GM23338 (cell line): Measurements from ENCODE around the gene RBM19.

Experiments used
- CREB1 ChIP-seq: fragments of 250-450 bp; sonication (Bioruptor Pico); IDR thresholded peaks from 2 replicates; pipeline ENCODE4 v1.5.0; 2020; ENCODE audit warnings: low read depth, mild to moderate bottlenecking, moderate library complexity
- CTCF ChIP-seq, 2 experiments: fragments of 200-600 bp in 1 of 2; sonication (generic) in 1 of 2; conservative IDR thresholded peaks; 2 replicates each; pipeline versions ENCODE4 v1.5.1 to v1.6.1; 2016 to 2017; ENCODE audit warnings: antibody characterized with exemption in 2 of 2, low read depth in 2 of 2, mild to moderate bottlenecking in 2 of 2, moderate library complexity in 1 of 2
- EZH2 ChIP-seq: fragments of 200-600 bp; sonication (generic); IDR thresholded peaks from one replicate; pipeline ENCODE4 v1.8.0; 2017; ENCODE audit warnings: antibody characterized with exemption, mild to moderate bottlenecking, low read depth; ENCODE audit not compliant: unreplicated experiment
- EZH2phosphoT487 ChIP-seq: fragments of 200-600 bp; sonication (generic); IDR thresholded peaks from one replicate; pipeline ENCODE4 v1.8.1; 2018; ENCODE audit warnings: antibody characterized with exemption; ENCODE audit not compliant: unreplicated experiment
- JUNB ChIP-seq: IDR thresholded peaks from one replicate; pipeline ENCODE4 v1.6.1; 2016; ENCODE audit warnings: antibody characterized with exemption; ENCODE audit not compliant: unreplicated experiment
- NANOG ChIP-seq: IDR thresholded peaks from 2 replicates; pipeline ENCODE4 v1.6.1; 2016; ENCODE audit warnings: antibody characterized with exemption, borderline replicate concordance
- POLR2AphosphoS5 ChIP-seq: IDR thresholded peaks from 2 replicates; pipeline ENCODE4 v1.6.1; 2016; ENCODE audit warnings: antibody characterized with exemption, low read depth
- STAT1 ChIP-seq: IDR thresholded peaks from one replicate; pipeline ENCODE4 v1.6.1; 2016; ENCODE audit warnings: antibody characterized with exemption; ENCODE audit not compliant: unreplicated experiment
- ZNF331 ChIP-seq: fragments of 250-450 bp; sonication (Bioruptor Pico); IDR thresholded peaks from 2 replicates; pipeline ENCODE4 v1.5.0; 2020; ENCODE audit warnings: low read depth, mild to moderate bottlenecking, moderate library complexity
- TF ChIP-seq, protein P1 (sequence below): IDR thresholded peaks from one replicate; pipeline ENCODE4 v1.6.1; 2018; ENCODE audit warnings: antibody characterized with exemption; ENCODE audit not compliant: unreplicated experiment
- TF ChIP-seq, protein P2 (sequence below): IDR thresholded peaks from 2 replicates; pipeline ENCODE4 v1.6.1; 2016; ENCODE audit warnings: antibody characterized with exemption
- TF ChIP-seq, protein P3 (sequence below): fragments of 250-450 bp; sonication (Bioruptor Pico); IDR thresholded peaks from 2 replicates; pipeline ENCODE4 v1.5.0; 2020; ENCODE audit warnings: mild to moderate bottlenecking, moderate library complexity

- no peak for TF ChIP-seq CTCF (conservative IDR thresholded peaks at IDR 0.05; ENCODE audit: low read depth in 2 of 2)
- TF ChIP-seq, protein P1, sequence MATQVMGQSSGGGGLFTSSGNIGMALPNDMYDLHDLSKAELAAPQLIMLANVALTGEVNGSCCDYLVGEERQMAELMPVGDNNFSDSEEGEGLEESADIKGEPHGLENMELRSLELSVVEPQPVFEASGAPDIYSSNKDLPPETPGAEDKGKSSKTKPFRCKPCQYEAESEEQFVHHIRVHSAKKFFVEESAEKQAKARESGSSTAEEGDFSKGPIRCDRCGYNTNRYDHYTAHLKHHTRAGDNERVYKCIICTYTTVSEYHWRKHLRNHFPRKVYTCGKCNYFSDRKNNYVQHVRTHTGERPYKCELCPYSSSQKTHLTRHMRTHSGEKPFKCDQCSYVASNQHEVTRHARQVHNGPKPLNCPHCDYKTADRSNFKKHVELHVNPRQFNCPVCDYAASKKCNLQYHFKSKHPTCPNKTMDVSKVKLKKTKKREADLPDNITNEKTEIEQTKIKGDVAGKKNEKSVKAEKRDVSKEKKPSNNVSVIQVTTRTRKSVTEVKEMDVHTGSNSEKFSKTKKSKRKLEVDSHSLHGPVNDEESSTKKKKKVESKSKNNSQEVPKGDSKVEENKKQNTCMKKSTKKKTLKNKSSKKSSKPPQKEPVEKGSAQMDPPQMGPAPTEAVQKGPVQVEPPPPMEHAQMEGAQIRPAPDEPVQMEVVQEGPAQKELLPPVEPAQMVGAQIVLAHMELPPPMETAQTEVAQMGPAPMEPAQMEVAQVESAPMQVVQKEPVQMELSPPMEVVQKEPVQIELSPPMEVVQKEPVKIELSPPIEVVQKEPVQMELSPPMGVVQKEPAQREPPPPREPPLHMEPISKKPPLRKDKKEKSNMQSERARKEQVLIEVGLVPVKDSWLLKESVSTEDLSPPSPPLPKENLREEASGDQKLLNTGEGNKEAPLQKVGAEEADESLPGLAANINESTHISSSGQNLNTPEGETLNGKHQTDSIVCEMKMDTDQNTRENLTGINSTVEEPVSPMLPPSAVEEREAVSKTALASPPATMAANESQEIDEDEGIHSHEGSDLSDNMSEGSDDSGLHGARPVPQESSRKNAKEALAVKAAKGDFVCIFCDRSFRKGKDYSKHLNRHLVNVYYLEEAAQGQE: no peak
- TF ChIP-seq CREB1 (CRISPR knock-in tag): no peak
- no peak for TF ChIP-seq POLR2AphosphoS5
- TF ChIP-seq EZH2: no peak
- TF ChIP-seq EZH2phosphoT487: no peak
- no peak for TF ChIP-seq JUNB
- no peak for TF ChIP-seq NANOG
- TF ChIP-seq, protein P2, sequence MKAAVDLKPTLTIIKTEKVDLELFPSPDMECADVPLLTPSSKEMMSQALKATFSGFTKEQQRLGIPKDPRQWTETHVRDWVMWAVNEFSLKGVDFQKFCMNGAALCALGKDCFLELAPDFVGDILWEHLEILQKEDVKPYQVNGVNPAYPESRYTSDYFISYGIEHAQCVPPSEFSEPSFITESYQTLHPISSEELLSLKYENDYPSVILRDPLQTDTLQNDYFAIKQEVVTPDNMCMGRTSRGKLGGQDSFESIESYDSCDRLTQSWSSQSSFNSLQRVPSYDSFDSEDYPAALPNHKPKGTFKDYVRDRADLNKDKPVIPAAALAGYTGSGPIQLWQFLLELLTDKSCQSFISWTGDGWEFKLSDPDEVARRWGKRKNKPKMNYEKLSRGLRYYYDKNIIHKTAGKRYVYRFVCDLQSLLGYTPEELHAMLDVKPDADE: no peak
- TF ChIP-seq STAT1: no peak
- TF ChIP-seq, protein P3, sequence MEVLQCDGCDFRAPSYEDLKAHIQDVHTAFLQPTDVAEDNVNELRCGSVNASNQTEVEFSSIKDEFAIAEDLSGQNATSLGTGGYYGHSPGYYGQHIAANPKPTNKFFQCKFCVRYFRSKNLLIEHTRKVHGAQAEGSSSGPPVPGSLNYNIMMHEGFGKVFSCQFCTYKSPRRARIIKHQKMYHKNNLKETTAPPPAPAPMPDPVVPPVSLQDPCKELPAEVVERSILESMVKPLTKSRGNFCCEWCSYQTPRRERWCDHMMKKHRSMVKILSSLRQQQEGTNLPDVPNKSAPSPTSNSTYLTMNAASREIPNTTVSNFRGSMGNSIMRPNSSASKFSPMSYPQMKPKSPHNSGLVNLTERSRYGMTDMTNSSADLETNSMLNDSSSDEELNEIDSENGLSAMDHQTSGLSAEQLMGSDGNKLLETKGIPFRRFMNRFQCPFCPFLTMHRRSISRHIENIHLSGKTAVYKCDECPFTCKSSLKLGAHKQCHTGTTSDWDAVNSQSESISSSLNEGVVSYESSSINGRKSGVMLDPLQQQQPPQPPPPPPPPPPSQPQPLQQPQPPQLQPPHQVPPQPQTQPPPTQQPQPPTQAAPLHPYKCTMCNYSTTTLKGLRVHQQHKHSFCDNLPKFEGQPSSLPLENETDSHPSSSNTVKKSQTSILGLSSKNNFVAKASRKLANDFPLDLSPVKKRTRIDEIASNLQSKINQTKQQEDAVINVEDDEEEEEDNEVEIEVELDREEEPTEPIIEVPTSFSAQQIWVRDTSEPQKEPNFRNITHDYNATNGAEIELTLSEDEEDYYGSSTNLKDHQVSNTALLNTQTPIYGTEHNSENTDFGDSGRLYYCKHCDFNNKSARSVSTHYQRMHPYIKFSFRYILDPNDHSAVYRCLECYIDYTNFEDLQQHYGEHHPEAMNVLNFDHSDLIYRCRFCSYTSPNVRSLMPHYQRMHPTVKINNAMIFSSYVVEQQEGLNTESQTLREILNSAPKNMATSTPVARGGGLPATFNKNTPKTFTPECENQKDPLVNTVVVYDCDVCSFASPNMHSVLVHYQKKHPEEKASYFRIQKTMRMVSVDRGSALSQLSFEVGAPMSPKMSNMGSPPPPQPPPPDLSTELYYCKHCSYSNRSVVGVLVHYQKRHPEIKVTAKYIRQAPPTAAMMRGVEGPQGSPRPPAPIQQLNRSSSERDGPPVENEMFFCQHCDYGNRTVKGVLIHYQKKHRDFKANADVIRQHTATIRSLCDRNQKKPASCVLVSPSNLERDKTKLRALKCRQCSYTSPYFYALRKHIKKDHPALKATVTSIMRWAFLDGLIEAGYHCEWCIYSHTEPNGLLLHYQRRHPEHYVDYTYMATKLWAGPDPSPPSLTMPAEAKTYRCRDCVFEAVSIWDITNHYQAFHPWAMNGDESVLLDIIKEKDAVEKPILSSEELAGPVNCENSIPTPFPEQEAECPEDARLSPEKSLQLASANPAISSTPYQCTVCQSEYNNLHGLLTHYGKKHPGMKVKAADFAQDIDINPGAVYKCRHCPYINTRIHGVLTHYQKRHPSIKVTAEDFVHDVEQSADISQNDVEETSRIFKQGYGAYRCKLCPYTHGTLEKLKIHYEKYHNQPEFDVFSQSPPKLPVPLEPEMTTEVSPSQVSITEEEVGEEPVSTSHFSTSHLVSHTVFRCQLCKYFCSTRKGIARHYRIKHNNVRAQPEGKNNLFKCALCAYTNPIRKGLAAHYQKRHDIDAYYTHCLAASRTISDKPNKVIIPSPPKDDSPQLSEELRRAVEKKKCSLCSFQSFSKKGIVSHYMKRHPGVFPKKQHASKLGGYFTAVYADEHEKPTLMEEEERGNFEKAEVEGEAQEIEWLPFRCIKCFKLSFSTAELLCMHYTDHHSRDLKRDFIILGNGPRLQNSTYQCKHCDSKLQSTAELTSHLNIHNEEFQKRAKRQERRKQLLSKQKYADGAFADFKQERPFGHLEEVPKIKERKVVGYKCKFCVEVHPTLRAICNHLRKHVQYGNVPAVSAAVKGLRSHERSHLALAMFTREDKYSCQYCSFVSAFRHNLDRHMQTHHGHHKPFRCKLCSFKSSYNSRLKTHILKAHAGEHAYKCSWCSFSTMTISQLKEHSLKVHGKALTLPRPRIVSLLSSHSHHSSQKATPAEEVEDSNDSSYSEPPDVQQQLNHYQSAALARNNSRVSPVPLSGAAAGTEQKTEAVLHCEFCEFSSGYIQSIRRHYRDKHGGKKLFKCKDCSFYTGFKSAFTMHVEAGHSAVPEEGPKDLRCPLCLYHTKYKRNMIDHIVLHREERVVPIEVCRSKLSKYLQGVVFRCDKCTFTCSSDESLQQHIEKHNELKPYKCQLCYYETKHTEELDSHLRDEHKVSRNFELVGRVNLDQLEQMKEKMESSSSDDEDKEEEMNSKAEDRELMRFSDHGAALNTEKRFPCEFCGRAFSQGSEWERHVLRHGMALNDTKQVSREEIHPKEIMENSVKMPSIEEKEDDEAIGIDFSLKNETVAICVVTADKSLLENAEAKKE (CRISPR knock-in tag): no peak
- TF ChIP-seq ZNF331: no peak
These were observed 127.2 kb downstream of the RBM19 start for GRCh38 chr12:113838896-113839295.
